HUES64 (cell line): ENCODE results near the gene FLT3.

Source experiments
- H3K27ac ChIP-seq: 2 replicates; pipeline ENCODE4 v1.7.0; 2013; ENCODE audit warnings: low read depth, low read length, inconsistent platforms
- H3K27me3 ChIP-seq: 2 replicates; pipeline ENCODE4 v1.6.1; 2013; ENCODE audit warnings: mild to moderate bottlenecking, low read length; ENCODE audit not compliant: insufficient read depth
- H3K36me3 ChIP-seq: 2 replicates; pipeline ENCODE4 v1.6.1; 2013; ENCODE audit warnings: mild to moderate bottlenecking, low read length; ENCODE audit not compliant: insufficient read depth
- H3K4me1 ChIP-seq: 2 replicates; pipeline ENCODE4 v1.6.1; 2013; ENCODE audit warnings: mild to moderate bottlenecking, low read length, moderate library complexity; ENCODE audit not compliant: insufficient read depth
- H3K4me3 ChIP-seq: 2 replicates; pipeline ENCODE4 v1.5.1; 2013; ENCODE audit warnings: mild to moderate bottlenecking, low read length, moderate library complexity
- H3K9ac ChIP-seq: 2 replicates; pipeline ENCODE4 v1.6.1; 2013; ENCODE audit warnings: mild to moderate bottlenecking, low read depth, low read length
- H3K9me3 ChIP-seq: 2 replicates; pipeline ENCODE4 v1.6.1; 2013; ENCODE audit warnings: low read depth, low read length; ENCODE audit not compliant: insufficient read depth
- WGBS: fragments of 150-250, 120-280 bp; methylation state at CpG from one replicate; pipeline ENCODE4 v1.1.7; 2013; ENCODE audit warnings: missing lambda C conversion rate; 5-methylcytosine and 5-hydroxymethylcytosine counted together

Gene FLT3

GRCh38 chr13:27962982-27963381, 137.4 kb downstream of the FLT3 start:
- no peak overlapping the region for H3K4me3 ChIP-seq
- no peaks in the 10 kb centered on the region for H3K9me3 ChIP-seq
- H3K36me3 ChIP-seq, result no peaks in the 10 kb centered on the region
- no peak overlapping the region for H3K27ac ChIP-seq
- peaks cover 100% of the 10 kb centered on the region for H3K27me3 ChIP-seq
- H3K4me1 ChIP-seq, result peaks cover 26% of the 10 kb centered on the region; the same call in 1 of the 2 replicates
- no peak overlapping the region for H3K9ac ChIP-seq
- WGBS, result 43% methylated on average over 8 of the region's 9 CpGs

- Histone ChIP-seq H3K4me3 (no peak overlapping the region), H3K27me3 (peaks cover 100% of the 10 kb centered on the region)
These were observed 138.1 kb downstream of the FLT3 start for GRCh38 chr13:27962128-27962841.

GRCh38 chr13:27961227-27962085, 138.9 kb downstream of the FLT3 start:
- Histone ChIP-seq H3K9ac (no peak overlapping the region), H3K36me3 (no peaks in the 10 kb centered on the region), H3K4me1 (peaks cover 26% of the 10 kb centered on the region; the same call in 1 of the 2 replicates), H3K4me3 (no peak overlapping the region; the same call in 1 of the 2 replicates), H3K27ac (no peak overlapping the region), H3K9me3 (no peaks in the 10 kb centered on the region), H3K27me3 (peaks cover 100% of the 10 kb centered on the region)
- WGBS, result 2% methylated on average over 25 of the region's 25 CpGs

More at GRCh38 chr13:27962128-27962841, 138.1 kb downstream of the FLT3 start:
- H3K36me3 ChIP-seq, result no peaks in the 10 kb centered on the region
- H3K4me1 ChIP-seq, result peaks cover 26% of the 10 kb centered on the region; the same call in 1 of the 2 replicates
- no peak overlapping the region for H3K27ac ChIP-seq
- no peak overlapping the region for H3K9ac ChIP-seq
- 12% methylated on average over 6 of the region's 6 CpGs for WGBS
- H3K9me3 ChIP-seq, result no peaks in the 10 kb centered on the region

- 1% methylated on average over 73 of the region's 73 CpGs for WGBS
- no peak overlapping the region for H3K9ac ChIP-seq
- no peak overlapping the region for H3K27ac ChIP-seq
- H3K4me3 ChIP-seq, result peak overlapping the region; percentile 10; the same call in 1 of the 2 replicates
- no peaks in the 10 kb centered on the region for H3K36me3 ChIP-seq
- peaks cover 100% of the 10 kb centered on the region for H3K27me3 ChIP-seq
- H3K9me3 ChIP-seq, result no peaks in the 10 kb centered on the region
- peaks cover 25% of the 10 kb centered on the region; the same call in 1 of the 2 replicates for H3K4me1 ChIP-seq
These were observed 139.8 kb downstream of the FLT3 start for GRCh38 chr13:27960362-27961226.

- Histone ChIP-seq H3K27ac (no peak overlapping the region), H3K9ac (no peak overlapping the region), H3K27me3 (peaks cover 100% of the 10 kb centered on the region), H3K4me3 (no peak overlapping the region), H3K9me3 (no peaks in the 10 kb centered on the region), H3K4me1 (peaks cover 19% of the 10 kb centered on the region; the same call in 1 of the 2 replicates), H3K36me3 (no peaks in the 10 kb centered on the region)
- 15% methylated on average over 14 of the region's 14 CpGs for WGBS
These were observed 140.4 kb downstream of the FLT3 start for GRCh38 chr13:27959976-27960361.

- 33% methylated on average over 3 of the region's 5 CpGs for WGBS
- Histone ChIP-seq H3K9me3 (no peaks in the 10 kb centered on the region), H3K9ac (no peak overlapping the region), H3K4me3 (no peak overlapping the region), H3K4me1 (0 out of 2 replicates have a peak, but pooled peaks cover 7% of the 10 kb centered on the region), H3K36me3 (no peaks in the 10 kb centered on the region), H3K27me3 (peaks cover 100% of the 10 kb centered on the region), H3K27ac (no peak overlapping the region)
These were observed 143.6 kb downstream of the FLT3 start for GRCh38 chr13:27956576-27957300.

- Histone ChIP-seq H3K4me1 (no peaks in the 10 kb centered on the region), H3K4me3 (no peak overlapping the region), H3K9me3 (no peaks in the 10 kb centered on the region), H3K9ac (no peak overlapping the region), H3K27me3 (peaks cover 100% of the 10 kb centered on the region), H3K27ac (no peak overlapping the region), H3K36me3 (no peaks in the 10 kb centered on the region)
- 56% methylated on average over 11 of the region's 11 CpGs for WGBS
These were observed 145.3 kb downstream of the FLT3 start for GRCh38 chr13:27955014-27955591.

- H3K4me3 ChIP-seq, result peak overlapping the region; percentile 43
- no peaks in the 10 kb centered on the region for H3K9me3 ChIP-seq
- H3K9ac ChIP-seq, result no peak overlapping the region
- under 1% methylated on average over 56 of the region's 56 CpGs for WGBS
- no peak overlapping the region for H3K27ac ChIP-seq
- H3K36me3 ChIP-seq, result no peaks in the 10 kb centered on the region
- H3K4me1 ChIP-seq, result no peaks in the 10 kb centered on the region
- peaks cover 100% of the 10 kb centered on the region for H3K27me3 ChIP-seq
These were observed 145.9 kb downstream of the FLT3 start for GRCh38 chr13:27954406-27954851.

- Histone ChIP-seq H3K4me3 (peak overlapping the region; percentile 47), H3K9ac (no peak overlapping the region), H3K36me3 (no peaks in the 10 kb centered on the region), H3K27ac (no peak overlapping the region), H3K27me3 (peaks cover 100% of the 10 kb centered on the region), H3K9me3 (no peaks in the 10 kb centered on the region), H3K4me1 (no peaks in the 10 kb centered on the region)
- 1% methylated on average over 71 of the region's 71 CpGs for WGBS
These were observed 146.5 kb downstream of the FLT3 start for GRCh38 chr13:27953676-27954405.
